Choroid plexus epithelial cell (primary cell): Measurements from ENCODE around the gene BCKDK.
A peak's percentile ranks its signal among the peaks of the same experiment; 100 is the strongest.

Experiments
- DNase-seq: peaks from one replicate; pipeline ENCODE4 v3.0.0-alpha.2; 2010; ENCODE audit warnings: low read depth
- H3K4me3 ChIP-seq: 2 replicates; pipeline ENCODE4 v1.5.1; 2011; ENCODE audit warnings: low read depth, mild to moderate bottlenecking, control low read depth, low read length, moderate library complexity
- CTCF ChIP-seq: conservative IDR thresholded peaks from 2 replicates; pipeline ENCODE4 v1.5.1; 2011; ENCODE audit warnings: low read depth, mild to moderate bottlenecking, control low read depth, inconsistent platforms, low read length, moderate library complexity

Gene BCKDK

DNA sequence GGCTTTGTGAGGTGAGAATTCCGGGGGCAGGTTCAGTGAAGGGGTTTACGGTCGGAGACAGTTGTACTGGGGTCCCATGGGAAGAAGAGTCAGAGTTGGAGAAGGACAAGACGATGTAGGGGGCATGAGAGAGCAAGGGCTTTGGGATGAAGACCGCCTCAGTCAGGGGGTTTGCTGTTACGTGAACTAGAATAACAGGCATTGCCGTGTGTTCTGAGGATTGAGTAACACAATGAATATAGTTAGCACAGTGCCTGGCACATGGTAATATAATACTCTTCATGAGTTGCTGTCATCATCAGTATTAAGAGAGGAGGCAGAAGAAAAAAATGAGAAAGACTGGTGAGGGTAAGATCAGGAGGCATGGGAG lies 33.4 kb upstream of the BCKDK start:
- TF ChIP-seq CTCF: no peak
- peak overlapping the region; percentile 97 for H3K4me3 ChIP-seq
- DNase-seq: peak; percentile 41

- no peak overlapping the region for H3K4me3 ChIP-seq
- no peak for TF ChIP-seq CTCF
Observed at GRCh38 chr16:31076319-31076718, 31.9 kb upstream of the BCKDK start.

GRCh38 chr16:31077024-31077423 lies 31.2 kb upstream of the BCKDK start:
- no peak overlapping the region for H3K4me3 ChIP-seq
- DNase-seq: no peak
- no peak for TF ChIP-seq CTCF

More at GRCh38 chr16:31076319-31076718, 31.9 kb upstream of the BCKDK start:
- no peak for DNase-seq

GRCh38 chr16:31077592-31078396 lies 30.4 kb upstream of the BCKDK start:
- peak; percentile 14 for TF ChIP-seq CTCF
- no peak overlapping the region for H3K4me3 ChIP-seq
- no peak for DNase-seq

DNA sequence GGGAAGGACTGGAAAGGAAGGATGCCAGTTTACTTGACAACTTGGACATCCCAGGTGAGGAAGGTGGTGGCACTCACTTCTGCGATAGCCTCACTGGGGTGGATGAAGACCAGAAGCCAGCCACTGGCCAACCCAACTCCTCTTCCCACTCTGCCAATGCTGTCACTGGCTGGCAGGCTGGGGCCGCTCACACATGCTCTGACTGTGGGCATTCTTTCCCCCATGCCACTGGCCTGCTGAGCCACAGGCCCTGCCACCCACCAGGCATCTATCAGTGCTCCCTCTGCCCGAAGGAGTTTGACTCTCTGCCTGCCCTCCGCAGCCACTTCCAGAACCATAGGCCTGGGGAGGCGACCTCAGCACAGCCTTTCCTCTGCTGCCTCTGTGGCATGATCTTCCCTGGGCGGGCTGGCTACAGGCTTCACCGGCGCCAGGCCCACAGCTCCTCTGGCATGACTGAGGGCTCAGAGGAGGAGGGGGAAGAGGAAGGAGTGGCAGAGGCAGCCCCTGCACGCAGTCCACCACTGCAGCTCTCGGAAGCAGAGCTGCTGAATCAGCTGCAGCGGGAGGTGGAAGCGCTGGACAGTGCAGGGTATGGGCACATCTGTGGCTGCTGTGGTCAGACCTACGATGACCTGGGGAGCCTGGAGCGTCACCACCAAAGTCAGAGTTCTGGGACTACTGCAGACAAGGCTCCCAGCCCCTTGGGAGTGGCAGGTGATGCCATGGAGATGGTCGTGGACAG lies 29.4 kb upstream of the BCKDK start:
- TF ChIP-seq CTCF: no peak
- no peak overlapping the region for H3K4me3 ChIP-seq
- no peak for DNase-seq

DNA sequence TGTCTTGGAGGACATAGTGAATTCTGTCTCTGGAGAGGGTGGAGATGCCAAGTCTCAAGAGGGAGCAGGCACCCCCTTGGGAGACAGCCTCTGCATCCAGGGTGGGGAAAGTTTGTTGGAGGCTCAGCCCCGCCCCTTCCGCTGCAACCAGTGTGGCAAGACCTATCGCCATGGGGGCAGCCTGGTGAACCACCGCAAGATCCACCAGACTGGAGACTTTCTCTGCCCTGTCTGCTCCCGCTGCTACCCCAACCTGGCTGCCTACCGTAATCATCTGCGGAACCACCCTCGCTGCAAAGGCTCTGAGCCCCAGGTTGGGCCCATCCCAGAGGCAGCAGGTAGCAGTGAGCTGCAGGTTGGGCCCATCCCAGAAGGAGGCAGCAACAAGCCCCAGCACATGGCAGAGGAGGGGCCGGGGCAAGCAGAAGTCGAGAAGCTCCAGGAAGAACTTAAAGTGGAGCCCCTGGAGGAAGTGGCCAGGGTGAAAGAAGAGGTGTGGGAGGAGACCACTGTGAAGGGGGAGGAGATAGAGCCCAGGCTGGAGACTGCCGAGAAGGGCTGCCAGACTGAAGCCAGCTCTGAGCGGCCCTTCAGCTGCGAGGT lies 28.7 kb upstream of the BCKDK start:
- H3K4me3 ChIP-seq: no peak overlapping the region
- no peak for DNase-seq
- TF ChIP-seq CTCF: no peak
